ENCODE data around the gene SPESP1. TPM values are rescaled to one million over a fixed set of nuclear protein-coding genes. Genes with fewer than 3 reads are reported as not detected.

The SPESP1 gene
- polyA plus RNA-seq, 1 of the 3 experiments (the other 2 are of a cell fraction), result not detected

DNA sequence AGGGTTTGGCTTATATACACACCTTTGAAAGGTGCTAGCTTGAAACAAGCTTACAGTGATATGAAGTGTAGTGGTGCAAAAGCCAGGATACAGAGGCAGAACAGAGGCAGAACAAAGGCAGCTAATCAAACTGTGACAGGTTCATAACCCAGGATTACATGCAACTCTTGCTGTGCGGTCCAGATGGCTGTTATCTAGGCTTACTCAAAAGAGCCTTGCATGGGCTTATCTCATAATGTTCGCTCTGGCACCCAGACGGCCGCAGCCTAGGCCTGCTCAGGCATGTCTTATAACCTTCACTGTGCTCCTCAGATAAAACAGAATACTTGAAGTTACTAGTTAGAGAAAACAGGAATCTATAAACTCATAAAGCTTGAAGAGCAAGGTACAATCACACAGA, 61.4 kb downstream of the SPESP1 start:
- Histone ChIP-seq H3K36me3 (replicated peaks in 1 of 2; ENCODE audit: control insufficient read depth in 1 of 2, insufficient read depth in 2 of 2, low read length in 1 of 2) (no peaks in the 10 kb centered on the region), H3K4me3 (ENCODE audit: low read depth in 2 of 2, low read length in 1 of 2) (no peak overlapping the region), H3K9me3 (no peaks in the 10 kb centered on the region), H3K9ac (no peak overlapping the region), H3K79me2 (ENCODE audit: insufficient read depth) (no peaks in the 10 kb centered on the region), H3K27me3 (ENCODE audit: insufficient read depth) (peaks cover 6% of the 10 kb centered on the region; the same call in 1 of the 2 replicates), H2AFZ (ENCODE audit: low read depth) (no peak overlapping the region), H3K27ac (ENCODE audit: low read depth in 2 of 2, low read length in 1 of 2) (peak overlapping the region in 1 of 2 experiments; percentile 94; a peak in 2 of 4 replicates), H3K9me2 (no peaks in the 10 kb centered on the region), H4K20me1 (ENCODE audit: insufficient read depth) (no peaks in the 10 kb centered on the region), H3F3A (replicated peaks; ENCODE audit: insufficient read depth) (no peaks in the 10 kb centered on the region), H3K4me1 (ENCODE audit: control insufficient read depth in 1 of 2, insufficient read depth in 2 of 2, low read depth in 1 of 2, low read length in 1 of 2) (peaks cover 0 to 27% of the 10 kb centered on the region in 2 experiments; a peak in 2 of 4 replicates), H3K4me2 (no peak overlapping the region)
- DNase-seq, result peak; percentile 55
- WGBS (ENCODE audit: low lambda C conversion rate), result 83% methylated on average over 4 of the region's 4 CpGs
- ChIA-PET CTCF (interaction anchor here (0.7 to 2.6 kb wide), 5 partner anchors 10 to 66 kb away, joined by 3 to 10 read pairs (median 3); partner anchors contain the start of gene NOX5), POLR2A (no interaction called here)
- TF ChIP-seq PBX3 (IDR thresholded peaks at IDR 0.05), result no peak
- peak; percentile 69 for TF ChIP-seq RCOR1 (IDR thresholded peaks at IDR 0.05; ENCODE audit: low read length)
- no peak for TF ChIP-seq ZBTB33 (IDR thresholded peaks at IDR 0.05; ENCODE audit: borderline replicate concordance, low read depth)
- TF ChIP-seq EZH2phosphoT487 (IDR thresholded peaks at IDR 0.05; ENCODE audit: borderline replicate concordance, low read depth), result no peak
- no peak for TF ChIP-seq TEAD4 (IDR thresholded peaks at IDR 0.05; ENCODE audit: borderline replicate concordance, insufficient read depth)
- TF ChIP-seq, protein P1, sequence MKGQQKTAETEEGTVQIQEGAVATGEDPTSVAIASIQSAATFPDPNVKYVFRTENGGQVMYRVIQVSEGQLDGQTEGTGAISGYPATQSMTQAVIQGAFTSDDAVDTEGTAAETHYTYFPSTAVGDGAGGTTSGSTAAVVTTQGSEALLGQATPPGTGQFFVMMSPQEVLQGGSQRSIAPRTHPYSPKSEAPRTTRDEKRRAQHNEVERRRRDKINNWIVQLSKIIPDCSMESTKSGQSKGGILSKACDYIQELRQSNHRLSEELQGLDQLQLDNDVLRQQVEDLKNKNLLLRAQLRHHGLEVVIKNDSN (IDR thresholded peaks at IDR 0.05; ENCODE audit: borderline replicate concordance, low read depth), result no peak
- no peak for TF ChIP-seq TAF1 (IDR thresholded peaks at IDR 0.05; ENCODE audit: borderline replicate concordance, low read depth, low read length)
- TF ChIP-seq RXRA (IDR thresholded peaks at IDR 0.05; ENCODE audit: borderline replicate concordance, low read depth), result no peak
- no peak for TF ChIP-seq SIN3A (IDR thresholded peaks at IDR 0.05; ENCODE audit: borderline replicate concordance, low read depth, low read length)
- TF ChIP-seq RAD21 (IDR thresholded peaks at IDR 0.05; ENCODE audit: low read length), result no peak
- no peak for TF ChIP-seq POLR2AphosphoS5 (IDR thresholded peaks at IDR 0.05; ENCODE audit: low read depth, low read length)
- TF ChIP-seq, protein P2, sequence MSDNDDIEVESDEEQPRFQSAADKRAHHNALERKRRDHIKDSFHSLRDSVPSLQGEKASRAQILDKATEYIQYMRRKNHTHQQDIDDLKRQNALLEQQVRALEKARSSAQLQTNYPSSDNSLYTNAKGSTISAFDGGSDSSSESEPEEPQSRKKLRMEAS (IDR thresholded peaks at IDR 0.05; ENCODE audit: low read depth), result no peak
- TF ChIP-seq NFIC (IDR thresholded peaks at IDR 0.05; ENCODE audit: borderline replicate concordance), result no peak
- peak; percentile 53; the same call in 1 of the 2 replicates for TF ChIP-seq MXI1 (IDR thresholded peaks at IDR 0.05; ENCODE audit: low read depth, low read length)
- no peak for TF ChIP-seq MEF2A (IDR thresholded peaks at IDR 0.05; ENCODE audit: borderline replicate concordance, low read depth)
- TF ChIP-seq, protein P3, sequence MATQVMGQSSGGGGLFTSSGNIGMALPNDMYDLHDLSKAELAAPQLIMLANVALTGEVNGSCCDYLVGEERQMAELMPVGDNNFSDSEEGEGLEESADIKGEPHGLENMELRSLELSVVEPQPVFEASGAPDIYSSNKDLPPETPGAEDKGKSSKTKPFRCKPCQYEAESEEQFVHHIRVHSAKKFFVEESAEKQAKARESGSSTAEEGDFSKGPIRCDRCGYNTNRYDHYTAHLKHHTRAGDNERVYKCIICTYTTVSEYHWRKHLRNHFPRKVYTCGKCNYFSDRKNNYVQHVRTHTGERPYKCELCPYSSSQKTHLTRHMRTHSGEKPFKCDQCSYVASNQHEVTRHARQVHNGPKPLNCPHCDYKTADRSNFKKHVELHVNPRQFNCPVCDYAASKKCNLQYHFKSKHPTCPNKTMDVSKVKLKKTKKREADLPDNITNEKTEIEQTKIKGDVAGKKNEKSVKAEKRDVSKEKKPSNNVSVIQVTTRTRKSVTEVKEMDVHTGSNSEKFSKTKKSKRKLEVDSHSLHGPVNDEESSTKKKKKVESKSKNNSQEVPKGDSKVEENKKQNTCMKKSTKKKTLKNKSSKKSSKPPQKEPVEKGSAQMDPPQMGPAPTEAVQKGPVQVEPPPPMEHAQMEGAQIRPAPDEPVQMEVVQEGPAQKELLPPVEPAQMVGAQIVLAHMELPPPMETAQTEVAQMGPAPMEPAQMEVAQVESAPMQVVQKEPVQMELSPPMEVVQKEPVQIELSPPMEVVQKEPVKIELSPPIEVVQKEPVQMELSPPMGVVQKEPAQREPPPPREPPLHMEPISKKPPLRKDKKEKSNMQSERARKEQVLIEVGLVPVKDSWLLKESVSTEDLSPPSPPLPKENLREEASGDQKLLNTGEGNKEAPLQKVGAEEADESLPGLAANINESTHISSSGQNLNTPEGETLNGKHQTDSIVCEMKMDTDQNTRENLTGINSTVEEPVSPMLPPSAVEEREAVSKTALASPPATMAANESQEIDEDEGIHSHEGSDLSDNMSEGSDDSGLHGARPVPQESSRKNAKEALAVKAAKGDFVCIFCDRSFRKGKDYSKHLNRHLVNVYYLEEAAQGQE (IDR thresholded peaks at IDR 0.05; ENCODE audit: low read depth, low read length), result no peak
- peak in 1 of 2 experiments; percentile 82; a peak in 2 of 4 replicates for TF ChIP-seq EP300 (IDR thresholded peaks at IDR 0.05; ENCODE audit: borderline replicate concordance in 1 of 2, low read depth in 1 of 2, low read length in 1 of 2)
- TF ChIP-seq, protein P4, sequence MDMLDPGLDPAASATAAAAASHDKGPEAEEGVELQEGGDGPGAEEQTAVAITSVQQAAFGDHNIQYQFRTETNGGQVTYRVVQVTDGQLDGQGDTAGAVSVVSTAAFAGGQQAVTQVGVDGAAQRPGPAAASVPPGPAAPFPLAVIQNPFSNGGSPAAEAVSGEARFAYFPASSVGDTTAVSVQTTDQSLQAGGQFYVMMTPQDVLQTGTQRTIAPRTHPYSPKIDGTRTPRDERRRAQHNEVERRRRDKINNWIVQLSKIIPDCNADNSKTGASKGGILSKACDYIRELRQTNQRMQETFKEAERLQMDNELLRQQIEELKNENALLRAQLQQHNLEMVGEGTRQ (IDR thresholded peaks at IDR 0.05; ENCODE audit: borderline replicate concordance, low read depth, low read length), result no peak
- TF ChIP-seq YY1 (IDR thresholded peaks at IDR 0.05; ENCODE audit: low read depth), result no peak
- TF ChIP-seq FOXJ3 (CRISPR knock-in tag; IDR thresholded peaks at IDR 0.05), result no peak
- no peak for TF ChIP-seq SMC3 (IDR thresholded peaks at IDR 0.05; ENCODE audit: low read depth, low read length)
- no peak for TF ChIP-seq ELF1 (IDR thresholded peaks at IDR 0.05)
- no peak for TF ChIP-seq NRF1 (IDR thresholded peaks at IDR 0.05; ENCODE audit: low read depth, low read length)
- TF ChIP-seq CHD2 (IDR thresholded peaks at IDR 0.05; ENCODE audit: low read length, partially characterized antibody), result peak; percentile 47
- no peak for TF ChIP-seq JUND (IDR thresholded peaks at IDR 0.05)
- peak; percentile 23; the same call in 1 of the 2 replicates for TF ChIP-seq TCF12 (IDR thresholded peaks at IDR 0.05)
